ENCODE data around the gene NKAPL.

GRCh38 chr6:28226460-28226859 lies 32.6 kb upstream of the NKAPL start:
- TF ChIP-seq CTCF (IDR thresholded peaks at IDR 0.05 in 2 of 3, conservative IDR thresholded peaks at IDR 0.05 in 1 of 3; ENCODE audit: control insufficient read depth in 2 of 3, extremely low read depth in 1 of 3, insufficient read depth in 1 of 3, low read depth in 3 of 3, low read length in 3 of 3) = no peak
- TF ChIP-seq POLR2AphosphoS5 (IDR thresholded peaks at IDR 0.05; ENCODE audit: low read length) = no peak
- TF ChIP-seq RAD51 (IDR thresholded peaks at IDR 0.05) = no peak
- no peak for TF ChIP-seq CREB1 (IDR thresholded peaks at IDR 0.05; ENCODE audit: low read depth)
- TF ChIP-seq IRF4 (IDR thresholded peaks at IDR 0.05; ENCODE audit: low read depth, low read length) = no peak
- TF ChIP-seq SP1 (IDR thresholded peaks at IDR 0.05; ENCODE audit: low read depth, low read length) = no peak
- no peak for TF ChIP-seq NFXL1 (IDR thresholded peaks at IDR 0.05; ENCODE audit: borderline replicate concordance)
- no peak for TF ChIP-seq ATF2 (IDR thresholded peaks at IDR 0.05; ENCODE audit: low read length)
- no peak for TF ChIP-seq TARDBP (IDR thresholded peaks at IDR 0.05; ENCODE audit: borderline replicate concordance)
- no peak for TF ChIP-seq ZBTB40 (IDR thresholded peaks at IDR 0.05; ENCODE audit: borderline replicate concordance)
